ENCODE measurements around the gene AFF3. TPM values are rescaled to one million over a fixed set of nuclear protein-coding genes. Genes with fewer than 3 reads are reported as not detected.
"Not testable (repeated sequence)": the region's sequence is repeated elsewhere in the genome, so short reads cannot be mapped to it uniquely, and the experiment has no call there.

The AFF3 gene
- polyA plus RNA-seq, 1 donor (not counting 4 experiments of a cell fraction or from before 2014, with no cell fraction given): not detected

DNA sequence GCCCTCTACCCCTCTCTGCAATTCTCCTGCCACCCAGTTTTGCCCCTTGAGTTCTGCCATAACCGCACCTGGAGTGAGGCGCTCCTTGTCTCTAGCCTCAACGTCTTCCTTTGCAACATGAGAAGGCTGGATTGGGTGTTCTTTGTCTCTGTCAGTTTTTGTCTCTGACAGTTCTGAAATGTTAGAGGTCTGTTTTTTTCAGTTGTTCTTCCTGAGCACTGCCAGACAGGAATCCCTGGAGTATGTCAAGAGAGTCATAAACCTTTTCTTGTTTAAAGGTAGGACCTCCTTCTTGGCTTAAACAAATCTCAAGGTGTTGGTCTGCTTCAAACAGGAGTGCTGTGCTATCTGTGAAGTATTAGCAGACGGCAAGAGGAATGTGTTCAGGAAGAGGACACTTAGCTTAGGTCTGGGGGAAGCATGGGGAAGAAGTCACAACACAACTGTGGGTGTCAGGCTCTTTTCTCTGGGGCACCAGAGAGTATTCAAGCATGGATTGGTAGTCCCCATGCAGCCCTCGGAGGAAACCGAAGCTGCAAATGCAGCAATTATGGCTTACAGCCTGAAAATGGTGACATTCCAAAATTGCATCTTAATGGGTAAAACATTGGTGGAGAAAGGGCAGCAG lies 32.3 kb downstream of the AFF3 start:
- FAIRE-seq (no peak), DNase-seq (ENCODE audit: low read depth, low spot score) (no peak)
- Histone ChIP-seq H3K4me3 (ENCODE audit: control insufficient read depth in 2 of 3, extremely low read depth in 1 of 3, insufficient read depth in 2 of 3, low read depth in 1 of 3, low read length in 3 of 3) (no peak overlapping the region), H3K27me3 (ENCODE audit: control insufficient read depth, extremely low read depth, insufficient read depth, low read length) (peaks cover 34% of the 10 kb centered on the region), H3K27ac (ENCODE audit: control insufficient read depth, insufficient read depth, low read length) (no peak overlapping the region), H3K79me2 (ENCODE audit: control insufficient read depth, insufficient read depth, low read length) (no peaks in the 10 kb centered on the region), H3K9ac (ENCODE audit: control insufficient read depth, extremely low read depth, insufficient read depth, low read length) (no peak overlapping the region), H3K36me3 (ENCODE audit: control insufficient read depth in 2 of 2, extremely low read depth in 1 of 2, insufficient read depth in 2 of 2, low read length in 2 of 2) (no peaks in the 10 kb centered on the region), H4K20me1 (ENCODE audit: control insufficient read depth, extremely low read depth, insufficient read depth, low read length) (no peaks in the 10 kb centered on the region), H3K4me2 (ENCODE audit: control insufficient read depth, extremely low read depth, insufficient read depth, low read depth, low read length) (no peak overlapping the region), H3K4me1 (ENCODE audit: control insufficient read depth, extremely low read depth, insufficient read depth, low read length) (no peaks in the 10 kb centered on the region), H2AFZ (ENCODE audit: control insufficient read depth, low read length) (no peak overlapping the region), H3K9me1 (ENCODE audit: control insufficient read depth, extremely low read depth, insufficient read depth, low read length) (no peaks in the 10 kb centered on the region), H3K9me3 (ENCODE audit: control insufficient read depth, low read depth, low read length) (no peaks in the 10 kb centered on the region)
- TF ChIP-seq CTCF (optimal IDR thresholded peaks at IDR 0.05 in 1 of 3, IDR thresholded peaks at IDR 0.05 in 1 of 3, conservative IDR thresholded peaks at IDR 0.05 in 1 of 3; ENCODE audit: extremely low read depth in 1 of 3, insufficient read depth in 2 of 3, low read length in 3 of 3) (no peak), EZH2 (IDR thresholded peaks at IDR 0.05; ENCODE audit: low read length) (no peak)
- dilution Hi-C loops (cut with MboI; ENCODE audit: extremely low pct_ligation_motif_present, low sequenced_read_pairs): no loop called here

GRCh38 chr2:100108648-100109020 lies 33.8 kb downstream of the AFF3 start:
- H3K4me3 ChIP-seq (ENCODE audit: control insufficient read depth in 2 of 3, extremely low read depth in 1 of 3, insufficient read depth in 2 of 3, low read depth in 1 of 3, low read length in 3 of 3); H3K4me2 ChIP-seq (ENCODE audit: control insufficient read depth, extremely low read depth, insufficient read depth, low read depth, low read length); H3K9me1 ChIP-seq (ENCODE audit: control insufficient read depth, extremely low read depth, insufficient read depth, low read length); DNase-seq (ENCODE audit: low read depth, low spot score); H3K9me3 ChIP-seq (ENCODE audit: control insufficient read depth, low read depth, low read length); H3K36me3 ChIP-seq (ENCODE audit: control insufficient read depth in 2 of 2, extremely low read depth in 1 of 2, insufficient read depth in 2 of 2, low read length in 2 of 2); H3K79me2 ChIP-seq (ENCODE audit: control insufficient read depth, insufficient read depth, low read length); dilution Hi-C loops (cut with MboI; ENCODE audit: extremely low pct_ligation_motif_present, low sequenced_read_pairs); H2AFZ ChIP-seq (ENCODE audit: control insufficient read depth, low read length); H3K4me1 ChIP-seq (ENCODE audit: control insufficient read depth, extremely low read depth, insufficient read depth, low read length); H4K20me1 ChIP-seq (ENCODE audit: control insufficient read depth, extremely low read depth, insufficient read depth, low read length); H3K9ac ChIP-seq (ENCODE audit: control insufficient read depth, extremely low read depth, insufficient read depth, low read length); H3K27ac ChIP-seq (ENCODE audit: control insufficient read depth, insufficient read depth, low read length); FAIRE-seq: not testable (repeated sequence)
- H3K27me3 ChIP-seq (ENCODE audit: control insufficient read depth, extremely low read depth, insufficient read depth, low read length): peaks cover 37% of the 10 kb centered on the region

Measured in keratinocyte (primary cell).